UCSD-AML1 (cell line): ENCODE measurements around the gene FMO4.
"Not testable (repeated sequence)": the region's sequence is repeated elsewhere in the genome, so short reads cannot be mapped to it uniquely, and the experiment has no call there.

ENCODE experiments used
- DNase-seq: peaks from one replicate; lab custom pipeline; 2025; ENCODE audit not compliant: unreplicated experiment; lab: John Stamatoyannopoulos, UW

FMO4 gene

GRCh38 chr1:171384496-171384895, 70.5 kb downstream of the FMO4 start:
- DNase-seq, result no peak

DNA sequence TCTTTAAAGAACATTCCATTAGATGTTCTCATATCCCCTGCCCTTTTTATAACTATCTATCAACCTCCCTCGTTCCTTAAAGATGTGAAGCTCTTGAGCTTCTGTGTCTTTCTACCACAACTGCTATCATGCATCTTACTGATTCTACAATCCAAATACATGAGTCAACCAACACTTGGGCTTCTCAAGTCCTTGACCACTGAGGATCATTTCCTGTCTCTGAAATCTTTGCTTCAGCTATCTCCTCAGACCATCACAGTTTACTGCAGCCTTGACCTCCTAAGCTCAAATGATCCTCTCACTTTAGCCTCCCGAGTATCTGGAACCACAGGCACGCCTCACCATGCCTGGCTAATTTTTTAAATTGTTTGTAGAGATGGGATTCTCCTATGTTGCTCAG, 75.2 kb downstream of the FMO4 start:
- no peak for DNase-seq

DNA sequence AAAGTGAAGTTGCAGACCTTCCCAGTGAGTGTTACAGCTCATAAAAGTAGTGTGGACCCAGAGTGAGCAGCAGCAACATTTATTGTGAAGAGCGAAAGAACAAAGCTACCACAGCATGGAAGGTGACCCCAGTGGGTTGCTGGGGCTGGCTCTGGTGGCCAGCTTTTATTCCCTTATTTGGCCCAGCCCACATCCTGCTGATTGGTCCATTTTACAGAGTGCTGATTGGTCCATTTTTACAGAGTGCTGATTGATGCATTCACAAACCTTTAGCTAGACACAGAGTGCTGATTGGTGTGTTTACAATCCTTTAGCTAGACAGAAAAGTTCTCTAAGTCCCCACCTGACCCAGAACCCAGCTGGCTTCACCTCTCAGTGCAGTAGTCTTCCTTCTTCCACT, 76.8 kb downstream of the FMO4 start:
- DNase-seq, result not testable (repeated sequence)
